Keratinocyte (primary cell): ENCODE data around the gene CAPN1. TPM values are rescaled to one million over a fixed set of nuclear protein-coding genes. Genes with fewer than 3 reads are reported as not detected.

Source experiments
- DNase-seq: peaks from one replicate; pipeline ENCODE4 v3.0.0-alpha.2; 2011; ENCODE audit warnings: low read depth, missing footprints, low spot score
- FAIRE-seq: peaks from 2 replicates; lab custom pipeline; 2011; peaks lifted over from hg19 to GRCh38; lab: Jason Lieb, UNC
- H2AFZ ChIP-seq: 2 replicates; pipeline ENCODE4 v1.6.0; 2012; ENCODE audit warnings: low read length, control low read depth, inconsistent platforms; ENCODE audit not compliant: control insufficient read depth
- H3K27ac ChIP-seq: 2 replicates; pipeline ENCODE4 v1.5.1; 2011; ENCODE audit warnings: low read length; ENCODE audit not compliant: control insufficient read depth, insufficient read depth
- H3K27me3 ChIP-seq: 3 replicates; pipeline ENCODE4 v1.6.0; 2011; ENCODE audit warnings: low read length; ENCODE audit not compliant: control insufficient read depth, insufficient read depth; ENCODE audit errors: extremely low read depth
- H3K36me3 ChIP-seq, 2 experiments: 2 replicates in 1 of 2; 3 replicates in 1 of 2; pipeline ENCODE4 v1.5.1; 2011; ENCODE audit warnings: low read length in 2 of 2, mild to moderate bottlenecking in 1 of 2; ENCODE audit not compliant: control insufficient read depth in 2 of 2, insufficient read depth in 2 of 2; ENCODE audit errors: extremely low read depth in 1 of 2
- H3K4me1 ChIP-seq: 3 replicates; pipeline ENCODE4 v1.5.1; 2011; ENCODE audit warnings: low read length; ENCODE audit not compliant: control insufficient read depth, insufficient read depth; ENCODE audit errors: extremely low read depth
- H3K4me2 ChIP-seq: 3 replicates; pipeline ENCODE4 v1.6.0; 2011; ENCODE audit warnings: low read depth, low read length; ENCODE audit not compliant: control insufficient read depth, insufficient read depth; ENCODE audit errors: extremely low read depth
- H3K4me3 ChIP-seq, 3 experiments: fragments of 200-600 bp in 1 of 3; sonication (generic) in 1 of 3; 2 replicates in 2 of 3; 3 replicates in 1 of 3; pipeline ENCODE4 v1.5.1; 2011 to 2016; ENCODE audit warnings: low read length in 3 of 3, mild to moderate bottlenecking in 3 of 3, control low read depth in 2 of 3, inconsistent platforms in 1 of 3, low read depth in 1 of 3, mixed read lengths in 1 of 3, mixed run types in 1 of 3, moderate library complexity in 1 of 3; ENCODE audit not compliant: control insufficient read depth in 2 of 3, insufficient read depth in 2 of 3; ENCODE audit errors: extremely low read depth in 1 of 3
- H3K79me2 ChIP-seq: 2 replicates; pipeline ENCODE4 v1.6.0; 2012; ENCODE audit warnings: low read length; ENCODE audit not compliant: control insufficient read depth, insufficient read depth
- H3K9ac ChIP-seq: 3 replicates; pipeline ENCODE4 v1.6.0; 2011; ENCODE audit warnings: low read length; ENCODE audit not compliant: control insufficient read depth, insufficient read depth; ENCODE audit errors: extremely low read depth
- H3K9me1 ChIP-seq: 3 replicates; pipeline ENCODE4 v1.6.0; 2011; ENCODE audit warnings: low read length; ENCODE audit not compliant: control insufficient read depth, insufficient read depth; ENCODE audit errors: extremely low read depth
- H3K9me3 ChIP-seq: 2 replicates; pipeline ENCODE4 v1.5.1; 2012; ENCODE audit warnings: low read depth, low read length; ENCODE audit not compliant: control insufficient read depth
- H4K20me1 ChIP-seq: 3 replicates; pipeline ENCODE4 v1.6.0; 2011; ENCODE audit warnings: low read length; ENCODE audit not compliant: control insufficient read depth, insufficient read depth; ENCODE audit errors: extremely low read depth
- CTCF ChIP-seq, 3 experiments: IDR thresholded peaks in 1 of 3; conservative IDR thresholded peaks in 1 of 3; optimal IDR thresholded peaks in 1 of 3; 2 replicates in 2 of 3; 3 replicates in 1 of 3; pipeline versions ENCODE3 to v1.5.1; 2011; ENCODE audit warnings: low read length in 3 of 3, mild to moderate bottlenecking in 3 of 3, moderate library complexity in 2 of 3, control low read depth in 1 of 3, inconsistent platforms in 1 of 3; ENCODE audit not compliant: insufficient read depth in 2 of 3; ENCODE audit errors: extremely low read depth in 1 of 3
- EZH2 ChIP-seq: IDR thresholded peaks from one replicate; pipeline ENCODE4 v1.6.1; 2012; ENCODE audit warnings: inconsistent platforms, mild to moderate bottlenecking, low read length, moderate library complexity
- dilution Hi-C: fragments of 300-500 bp; cut with MboI; formaldehyde crosslinking; loops from one replicate; pipeline ENCODE4 v1.7.0; 2020; ENCODE audit warnings: low sequenced_read_pairs; ENCODE audit not compliant: extremely low pct_ligation_motif_present
- polyA plus RNA-seq, 5 experiments: library from polyadenylated mRNA; depleted of rRNA in 3 of 5; stranded (reverse) in 3 of 5; stranded (forward) in 1 of 5; unstranded in 1 of 5; fragments of >200 nt; gene quantifications; 1 replicate in 1 of 5; 2 replicates in 3 of 5; 3 replicates in 1 of 5; pipeline versions ENCODE4 v1.2.1 to v1.2.3, GENCODE V29; 2011 to 2012; ENCODE audit warnings: missing spikeins in 2 of 5, low read depth in 1 of 5, low replicate concordance in 1 of 5

Gene CAPN1
- polyA plus RNA-seq, 1 donor (not counting 4 experiments of a cell fraction or from before 2014, with no cell fraction given) = 250 TPM

- Histone ChIP-seq H3K36me3 (peaks cover 14 to 23% of the 10 kb centered on the region in 2 experiments), H3K27ac (peak overlapping the region; percentile 67), H4K20me1 (peaks cover 9% of the 10 kb centered on the region), H3K27me3 (no peaks in the 10 kb centered on the region), H3K9me3 (no peaks in the 10 kb centered on the region), H3K9ac (peak overlapping the region; percentile 80), H3K4me3 (peak overlapping the region; percentile 83 to 90 (median 87)), H3K79me2 (peaks cover 52% of the 10 kb centered on the region), H3K4me2 (peak overlapping the region; percentile 79), H3K4me1 (peaks cover 24% of the 10 kb centered on the region), H2AFZ (peak overlapping the region; percentile 80), H3K9me1 (no peaks in the 10 kb centered on the region)
- no peak for FAIRE-seq
- DNase-seq = no peak
- peak; percentile 25 to 73 (median 32) for TF ChIP-seq CTCF (optimal IDR thresholded peaks at IDR 0.05 in 1 of 3, IDR thresholded peaks at IDR 0.05 in 1 of 3, conservative IDR thresholded peaks at IDR 0.05 in 1 of 3; ENCODE audit: extremely low read depth in 1 of 3, insufficient read depth in 2 of 3, low read length in 3 of 3)
- TF ChIP-seq EZH2 = no peak
- dilution Hi-C loops = no loop called here
Measured at GRCh38 chr11:65180877-65181568, 705 bp upstream of the CAPN1 start.

GRCh38 chr11:65182258-65183170, 786 bp downstream of the CAPN1 start:
- FAIRE-seq = no peak
- Histone ChIP-seq H3K4me1 (peaks cover 24% of the 10 kb centered on the region), H3K79me2 (peaks cover 66% of the 10 kb centered on the region), H3K27me3 (no peaks in the 10 kb centered on the region), H3K9me1 (no peaks in the 10 kb centered on the region), H3K4me2 (peak overlapping the region; percentile 82), H3K9me3 (no peaks in the 10 kb centered on the region), H3K36me3 (peaks cover 22 to 38% of the 10 kb centered on the region in 2 experiments), H2AFZ (no peak overlapping the region), H4K20me1 (peaks cover 16% of the 10 kb centered on the region), H3K9ac (peak overlapping the region; percentile 91), H3K27ac (peak overlapping the region; percentile 85), H3K4me3 (peak overlapping the region; percentile 78 to 83 (median 83))
- dilution Hi-C loops = no loop called here
- no peak for DNase-seq
- no peak for TF ChIP-seq EZH2
- TF ChIP-seq CTCF (optimal IDR thresholded peaks at IDR 0.05 in 1 of 3, IDR thresholded peaks at IDR 0.05 in 1 of 3, conservative IDR thresholded peaks at IDR 0.05 in 1 of 3; ENCODE audit: extremely low read depth in 1 of 3, insufficient read depth in 2 of 3, low read length in 3 of 3) = no peak
